ENCODE data around the gene GPR152. TPM values are rescaled to one million over a fixed set of nuclear protein-coding genes. Genes with fewer than 3 reads are reported as not detected.
"Not testable (repeated sequence)": the region's sequence is repeated elsewhere in the genome, so short reads cannot be mapped to it uniquely, and the experiment has no call there.

The GPR152 gene
- total RNA-seq, 3 donors from 2014 or later, result not detected

GRCh38 chr11:67405196-67405567 is 47.3 kb downstream of the GPR152 start:
- no peak for TF ChIP-seq CTCF (IDR thresholded peaks at IDR 0.05)
- ATAC-seq (no peak), DNase-seq (no peak)
- intact Hi-C loops (cut with DNase I, micrococcal nuclease), result no loop called here
- Histone ChIP-seq H3K36me3 (ENCODE audit: low read depth) (no peaks in the 10 kb centered on the region), H3K4me1 (ENCODE audit: low read depth) (peaks cover 16% of the 10 kb centered on the region), H3K4me3 (no peak overlapping the region), H3K9me3 (no peaks in the 10 kb centered on the region)

GRCh38 chr11:67404515-67405195 is 47.9 kb downstream of the GPR152 start:
- intact Hi-C loops (cut with DNase I, micrococcal nuclease), result no loop called here
- peaks cover 18% of the 10 kb centered on the region for H3K4me1 ChIP-seq (ENCODE audit: low read depth)

GRCh38 chr11:67403085-67403484 is 49.4 kb downstream of the GPR152 start:
- H3K9me3 ChIP-seq; intact Hi-C loops (cut with DNase I, micrococcal nuclease); H3K36me3 ChIP-seq (ENCODE audit: low read depth); H3K4me3 ChIP-seq; ATAC-seq: not testable (repeated sequence)
- H3K4me1 ChIP-seq (ENCODE audit: low read depth), result peaks cover 23% of the 10 kb centered on the region
- peak in 1 of 3 donors; percentile 54 for DNase-seq

More at GRCh38 chr11:67404515-67405195, 47.9 kb downstream of the GPR152 start:
- no peak for TF ChIP-seq CTCF (IDR thresholded peaks at IDR 0.05)
- H3K9me3 ChIP-seq, result no peaks in the 10 kb centered on the region
- peak in 2 of 3 donors; percentile 37 to 76 for DNase-seq
- no peak for ATAC-seq
- peak overlapping the region; percentile 15 for H3K4me3 ChIP-seq
- no peaks in the 10 kb centered on the region for H3K36me3 ChIP-seq (ENCODE audit: low read depth)

- H3K4me3 ChIP-seq; ATAC-seq; intact Hi-C loops (cut with DNase I, micrococcal nuclease); H3K9me3 ChIP-seq; H3K36me3 ChIP-seq (ENCODE audit: low read depth): not testable (repeated sequence)
- peaks cover 23% of the 10 kb centered on the region for H3K4me1 ChIP-seq (ENCODE audit: low read depth)
- peak in 2 of 3 donors; percentile 48 to 69 for DNase-seq
These were observed 50.2 kb downstream of the GPR152 start for GRCh38 chr11:67402192-67402839.

GRCh38 chr11:67401495-67402191 is 50.9 kb downstream of the GPR152 start, which contains the start of gene PPP1CA:
Gene PPP1CA, minus strand, starts transcription at chr11:67401858. Its CDS starts 76 bp downstream, at chr11:67401782.
- TF ChIP-seq CTCF (IDR thresholded peaks at IDR 0.05), result peak; percentile 88
- H3K4me1 ChIP-seq (ENCODE audit: low read depth), result peaks cover 28% of the 10 kb centered on the region
- H3K36me3 ChIP-seq (ENCODE audit: low read depth), result peaks cover 8% of the 10 kb centered on the region
- peak; percentile 92 to 95 (median 95) for DNase-seq
- intact Hi-C loops (cut with DNase I, micrococcal nuclease), result no loop called here
- H3K4me3 ChIP-seq, result peak within 1 kb of the TSS; percentile 76
- no peaks in the 10 kb centered on the region for H3K9me3 ChIP-seq
- ATAC-seq, result peak; percentile 90

Small RNA genes lying within 50 kb of the gene (microRNA-seq; reads per million reads assigned to microRNA genes)
- gene MIR6752, result not detected

Other genes with a start within 250 kb of the GPR152 start
- 100 to 1,000 TPM in 2 of 3 donors, 10 to 100 TPM in 1; 86.8 to 114 (median 106) TPM for gene GRK2, start 186.3 kb downstream of the GPR152 start, total RNA-seq
- 10 to 100 TPM; 20.0 to 46.3 (median 26.7) TPM for gene ANKRD13D, start 163.4 kb downstream of the GPR152 start, total RNA-seq
- gene SSH3, start 149.2 kb downstream of the GPR152 start, total RNA-seq, result 10 to 100 TPM; 55.8 to 87.0 (median 57.6) TPM
- gene POLD4, start 99.2 kb downstream of the GPR152 start, total RNA-seq, result 100 to 1,000 TPM; 130 to 266 (median 201) TPM
- gene CLCF1, start 79.1 kb downstream of the GPR152 start, total RNA-seq, result 1 to 10 TPM; 2.2 to 3.0 (median 2.7) TPM
- gene RAD9A, start 60.7 kb downstream of the GPR152 start, total RNA-seq, result 10 to 100 TPM; 27.9 to 39.3 (median 29.1) TPM
- 100 to 1,000 TPM; 130 to 239 (median 209) TPM for gene PPP1CA, start 50.9 kb downstream of the GPR152 start, total RNA-seq
- 1 to 10 TPM; 5.0 to 8.4 (median 5.3) TPM for gene TBC1D10C, start 48.6 kb downstream of the GPR152 start, total RNA-seq
- gene CARNS1, start 37.1 kb downstream of the GPR152 start, total RNA-seq, result under 1 TPM; 0.26 to 0.89 (median 0.70) TPM
- 10 to 100 TPM; 43.1 to 51.6 (median 45.4) TPM for gene RPS6KB2, start 24.2 kb downstream of the GPR152 start, total RNA-seq
- gene PTPRCAP, start 15.0 kb downstream of the GPR152 start, total RNA-seq, result 10 to 100 TPM in 2 of 3 donors, 1 to 10 TPM in 1; 7.2 to 13.6 (median 10.0) TPM
- gene CORO1B, start 9.3 kb downstream of the GPR152 start, total RNA-seq, result 100 to 1,000 TPM; 133 to 240 (median 184) TPM
- gene CABP4, start 2.6 kb upstream of the GPR152 start, total RNA-seq, result 1 to 10 TPM in 2 of 3 donors, under 1 TPM in 1; 0.95 to 1.9 (median 1.2) TPM
- 10 to 100 TPM; 44.7 to 82.2 (median 60.9) TPM for gene TMEM134, start 16.5 kb upstream of the GPR152 start, total RNA-seq
- 10 to 100 TPM; 33.7 to 84.9 (median 52.2) TPM for gene AIP, start 30.3 kb upstream of the GPR152 start, total RNA-seq
- 100 to 1,000 TPM in 1 of 3 donors, 10 to 100 TPM in 2; 59.6 to 104 (median 83.7) TPM for gene PITPNM1, start 52.6 kb upstream of the GPR152 start, total RNA-seq
- gene CDK2AP2, start 55.4 kb upstream of the GPR152 start, total RNA-seq, result 10 to 100 TPM; 63.5 to 81.3 (median 79.3) TPM
- not detected for gene CABP2, start 70.7 kb upstream of the GPR152 start, total RNA-seq
- gene GSTP1, start 131.1 kb upstream of the GPR152 start, total RNA-seq, result 100 to 1,000 TPM; 284 to 441 (median 325) TPM
- 100 to 1,000 TPM; 248 to 349 (median 311) TPM for gene NDUFV1, start 154.2 kb upstream of the GPR152 start, total RNA-seq
- 10 to 100 TPM; 17.3 to 34.6 (median 23.1) TPM for gene NUDT8, start 177.2 kb upstream of the GPR152 start, total RNA-seq
- 10 to 100 TPM in 1 of 3 donors, 1 to 10 TPM in 2; 3.7 to 19.1 (median 9.6) TPM for gene TBX10, start 187.0 kb upstream of the GPR152 start, total RNA-seq
- 10 to 100 TPM in 2 of 3 donors, 1 to 10 TPM in 1; 3.3 to 14.6 (median 14.1) TPM for gene ACY3, start 198.0 kb upstream of the GPR152 start, total RNA-seq
- gene ALDH3B2, start 221.9 kb upstream of the GPR152 start, total RNA-seq, result under 1 TPM in 2 of 3 donors, not detected in 1; 0.29 to 0.48 TPM